Kidney (tissue), 14 donors: Measurements from ENCODE around the gene COL6A1. TPM values are rescaled to one million over a fixed set of nuclear protein-coding genes. Genes with fewer than 3 reads are reported as not detected.

ENCODE experiments used
- DNase-seq, 5 donors: peaks; one replicate each; pipeline ENCODE4 v3.0.0-alpha.2; 2013 to 2020
- FAIRE-seq: peaks from 2 replicates; lab custom pipeline; 2012; peaks lifted over from hg19 to GRCh38; lab: Jason Lieb, UNC
- H3K27ac ChIP-seq, 2 donors: one replicate each; pipeline ENCODE4 v1.7.0; 2013; ENCODE audit warnings: low read depth in 2 of 2, low read length in 2 of 2, inconsistent platforms in 1 of 2
- H3K27me3 ChIP-seq: one replicate; pipeline ENCODE4 v1.7.1; 2013; ENCODE audit warnings: low read length, inconsistent platforms; ENCODE audit not compliant: control insufficient read depth, insufficient read depth
- H3K36me3 ChIP-seq, 3 donors: one replicate each; pipeline versions ENCODE4 v1.7.0 to v1.7.1; 2013; ENCODE audit warnings: low read length in 3 of 3, control low read depth in 1 of 3, inconsistent platforms in 1 of 3; ENCODE audit not compliant: insufficient read depth in 3 of 3, control insufficient read depth in 2 of 3
- H3K4me1 ChIP-seq, 3 donors: one replicate each; pipeline versions ENCODE4 v1.7.0 to v1.7.1; 2013; ENCODE audit warnings: low read length in 3 of 3, inconsistent platforms in 1 of 3, low read depth in 1 of 3; ENCODE audit not compliant: control insufficient read depth in 2 of 3, insufficient read depth in 2 of 3
- H3K4me3 ChIP-seq, 3 donors: one replicate each; pipeline versions ENCODE4 v1.7.0 to v1.8.1; 2013; ENCODE audit warnings: low read length in 3 of 3, control low read depth in 1 of 3, inconsistent platforms in 1 of 3
- H3K9ac ChIP-seq, 3 donors: one replicate each; pipeline versions ENCODE4 v1.7.0 to v1.7.1; 2013; ENCODE audit warnings: low read length in 3 of 3, control low read depth in 1 of 3, inconsistent platforms in 1 of 3
- H3K9me3 ChIP-seq, 3 donors: one replicate each; pipeline versions ENCODE4 v1.7.0 to v1.7.1; 2013; ENCODE audit warnings: low read length in 3 of 3, control low read depth in 1 of 3, inconsistent platforms in 1 of 3; ENCODE audit not compliant: control insufficient read depth in 2 of 3, insufficient read depth in 1 of 3
- intact Hi-C: fragments of 100-400 bp; cut with DNase I; formaldehyde crosslinking; loops from one replicate; pipeline ENCODE4 v1.11.1; 2022
- polyA plus RNA-seq: library from polyadenylated mRNA; stranded (reverse); fragments of 350-450 nt; fragmentation: Illumina TruSeq; extraction: RNeasy Lipid Tissue Mini Kit (QIAGEN cat#74804); gene quantifications from one replicate; pipeline ENCODE4 v1.2.3, GENCODE V29; 2014; ENCODE audit warnings: low read depth, low replicate concordance; ENCODE audit not compliant: insufficient read depth
- total RNA-seq: library from RNA; stranded (reverse); fragmentation: NEBNext Ultra II Directional; extraction: Animal tissue kit (Norgen Biotek cat#: 25700); gene quantifications from one replicate; pipeline ENCODE4 v1.2.1, GENCODE V29; 2021
- TF ChIP-seq, protein P1 (sequence below): IDR thresholded peaks from 3 replicates; pipeline ENCODE4 v1.5.1; 2012; ENCODE audit warnings: mild to moderate bottlenecking, moderate library complexity, borderline replicate concordance; ENCODE audit not compliant: insufficient read depth; ENCODE audit errors: extremely low read depth
- donor health status: control.
- donor health status: control.
- donor health status: control.
- donor health status: control.
- donor health status: control.
- donor health status: DM: yes; HTN: yes; CAD: no.
- donor health status: Normal renal cell carcinoma (clear cell type).

The COL6A1 gene
- total and polyA plus RNA-seq, 2 donors from 2014 or later = 112 to 127 TPM

GRCh38 chr21:46011267-46011967, 29.8 kb downstream of the COL6A1 start:
- H3K27me3 ChIP-seq = no peaks in the 10 kb centered on the region
- no peak for FAIRE-seq
- H3K27ac ChIP-seq = no peak overlapping the region
- peak in 2 of 5 donors; percentile 8 to 32 for DNase-seq
- H3K4me3 ChIP-seq = no peak overlapping the region
- H3K9ac ChIP-seq = no peak overlapping the region
- H3K4me1 ChIP-seq = no peaks in the 10 kb centered on the region
- TF ChIP-seq, protein P1, sequence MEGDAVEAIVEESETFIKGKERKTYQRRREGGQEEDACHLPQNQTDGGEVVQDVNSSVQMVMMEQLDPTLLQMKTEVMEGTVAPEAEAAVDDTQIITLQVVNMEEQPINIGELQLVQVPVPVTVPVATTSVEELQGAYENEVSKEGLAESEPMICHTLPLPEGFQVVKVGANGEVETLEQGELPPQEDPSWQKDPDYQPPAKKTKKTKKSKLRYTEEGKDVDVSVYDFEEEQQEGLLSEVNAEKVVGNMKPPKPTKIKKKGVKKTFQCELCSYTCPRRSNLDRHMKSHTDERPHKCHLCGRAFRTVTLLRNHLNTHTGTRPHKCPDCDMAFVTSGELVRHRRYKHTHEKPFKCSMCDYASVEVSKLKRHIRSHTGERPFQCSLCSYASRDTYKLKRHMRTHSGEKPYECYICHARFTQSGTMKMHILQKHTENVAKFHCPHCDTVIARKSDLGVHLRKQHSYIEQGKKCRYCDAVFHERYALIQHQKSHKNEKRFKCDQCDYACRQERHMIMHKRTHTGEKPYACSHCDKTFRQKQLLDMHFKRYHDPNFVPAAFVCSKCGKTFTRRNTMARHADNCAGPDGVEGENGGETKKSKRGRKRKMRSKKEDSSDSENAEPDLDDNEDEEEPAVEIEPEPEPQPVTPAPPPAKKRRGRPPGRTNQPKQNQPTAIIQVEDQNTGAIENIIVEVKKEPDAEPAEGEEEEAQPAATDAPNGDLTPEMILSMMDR = no peak
- intact Hi-C loops = no loop called here
- H3K36me3 ChIP-seq = no peaks in the 10 kb centered on the region
- no peaks in the 10 kb centered on the region for H3K9me3 ChIP-seq

GRCh38 chr21:46012154-46012553, 30.6 kb downstream of the COL6A1 start:
- H3K27ac ChIP-seq = no peak overlapping the region
- no peaks in the 10 kb centered on the region for H3K36me3 ChIP-seq
- no peaks in the 10 kb centered on the region for H3K9me3 ChIP-seq
- intact Hi-C loops = no loop called here
- no peak overlapping the region for H3K4me3 ChIP-seq
- H3K27me3 ChIP-seq = no peaks in the 10 kb centered on the region
- no peak for DNase-seq
- FAIRE-seq = no peak
- no peak overlapping the region for H3K9ac ChIP-seq
- TF ChIP-seq, protein P1 = no peak
- H3K4me1 ChIP-seq = no peaks in the 10 kb centered on the region

DNA sequence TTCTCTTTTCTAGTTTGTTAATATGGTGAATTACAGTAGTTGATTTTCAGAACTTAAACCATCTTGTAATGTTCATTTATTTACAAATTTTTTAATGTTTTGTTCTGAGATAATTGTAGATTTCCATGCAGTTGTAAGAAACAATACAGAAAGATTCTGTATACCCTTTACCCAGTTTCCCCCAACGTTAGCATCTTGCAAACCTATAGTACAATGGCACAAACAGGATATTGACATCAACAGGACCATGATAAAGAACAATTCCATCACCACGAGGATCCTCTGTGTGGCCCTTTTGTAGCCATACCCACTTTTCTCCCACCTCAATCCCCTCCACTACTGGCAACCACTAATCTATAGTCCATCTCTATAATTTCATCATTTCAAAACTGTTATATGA, 33.3 kb downstream of the COL6A1 start:
- H3K27ac ChIP-seq = no peak overlapping the region
- DNase-seq = no peak
- intact Hi-C loops = no loop called here
- no peaks in the 10 kb centered on the region for H3K36me3 ChIP-seq
- H3K4me3 ChIP-seq = no peak overlapping the region
- no peak overlapping the region for H3K9ac ChIP-seq
- no peak for FAIRE-seq
- no peaks in the 10 kb centered on the region for H3K27me3 ChIP-seq
- TF ChIP-seq, protein P1 = no peak
- H3K4me1 ChIP-seq = no peaks in the 10 kb centered on the region
- no peaks in the 10 kb centered on the region for H3K9me3 ChIP-seq

DNA sequence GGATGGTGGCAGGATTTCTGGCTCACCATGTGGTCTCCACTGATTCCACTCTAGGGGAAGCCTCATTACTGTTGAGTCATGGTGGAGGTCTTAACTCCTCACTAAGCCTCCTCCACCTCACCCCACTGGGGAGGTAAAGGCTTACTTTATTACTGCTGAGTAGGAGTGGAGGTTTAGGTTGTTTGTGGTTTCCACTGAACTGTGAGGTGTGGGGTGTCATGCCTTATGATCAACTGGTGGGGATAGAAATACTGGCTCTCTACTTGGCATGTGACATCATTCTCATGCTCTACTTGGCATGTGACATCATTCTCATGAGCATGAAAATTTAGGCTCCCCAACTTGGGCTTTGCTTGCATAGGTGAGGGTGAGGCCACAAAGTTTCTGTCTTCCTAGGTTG, 35.6 kb downstream of the COL6A1 start:
- no peaks in the 10 kb centered on the region for H3K4me1 ChIP-seq
- no peaks in the 10 kb centered on the region for H3K9me3 ChIP-seq
- H3K4me3 ChIP-seq = no peak overlapping the region
- H3K36me3 ChIP-seq = no peaks in the 10 kb centered on the region
- intact Hi-C loops = no loop called here
- DNase-seq = no peak
- H3K9ac ChIP-seq = no peak overlapping the region
- H3K27ac ChIP-seq = no peak overlapping the region
- no peak for FAIRE-seq
- TF ChIP-seq, protein P1 = no peak
- no peaks in the 10 kb centered on the region for H3K27me3 ChIP-seq
